ENCODE data around the gene OR2A7.
"Not testable (repeated sequence)": the region's sequence is repeated elsewhere in the genome, so short reads cannot be mapped to it uniquely, and the experiment has no call there.

The OR2A7 gene

DNA sequence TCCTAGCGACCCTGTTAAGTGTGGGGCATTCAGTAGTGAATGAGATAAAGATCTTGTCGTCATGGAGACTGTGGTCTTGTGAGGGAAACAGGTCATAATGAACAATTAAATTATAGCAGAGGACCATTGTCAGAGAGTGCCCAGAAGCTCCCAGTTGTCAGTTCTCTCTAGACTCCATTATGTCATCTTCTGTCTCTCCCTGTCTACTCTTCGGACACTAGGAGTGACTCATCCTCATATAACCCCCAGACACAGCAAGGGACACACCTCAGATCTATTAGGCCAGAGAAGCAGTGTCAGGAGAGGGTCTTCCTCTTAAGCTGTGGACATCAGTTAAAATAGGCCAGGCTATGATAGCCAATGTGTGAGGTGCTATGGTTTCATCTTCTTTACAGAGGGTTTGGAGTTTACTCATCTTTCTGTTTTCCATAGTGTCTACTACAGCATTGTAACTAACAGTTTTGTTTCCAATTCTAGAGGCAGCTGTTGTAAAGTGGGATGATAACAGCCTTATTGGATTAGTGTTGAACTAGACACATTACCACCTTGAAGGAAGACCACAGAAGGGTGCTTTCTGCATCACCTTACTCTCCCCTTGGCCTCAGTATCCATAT lies 22.7 kb upstream of the OR2A7 start:
- H3K36me3 ChIP-seq (ENCODE audit: control insufficient read depth in 1 of 2, insufficient read depth in 2 of 2, low read length in 2 of 2); H3K27ac ChIP-seq (ENCODE audit: low read length); H3K4me1 ChIP-seq (ENCODE audit: control insufficient read depth in 1 of 2, insufficient read depth in 2 of 2, low read length in 2 of 2); H3K4me3 ChIP-seq (ENCODE audit: low read depth in 1 of 2, low read length in 2 of 2); H3K27me3 ChIP-seq (ENCODE audit: low read depth, low read length); H3K9me3 ChIP-seq (ENCODE audit: control insufficient read depth in 1 of 2, low read length in 2 of 2): not testable (repeated sequence)

DNA sequence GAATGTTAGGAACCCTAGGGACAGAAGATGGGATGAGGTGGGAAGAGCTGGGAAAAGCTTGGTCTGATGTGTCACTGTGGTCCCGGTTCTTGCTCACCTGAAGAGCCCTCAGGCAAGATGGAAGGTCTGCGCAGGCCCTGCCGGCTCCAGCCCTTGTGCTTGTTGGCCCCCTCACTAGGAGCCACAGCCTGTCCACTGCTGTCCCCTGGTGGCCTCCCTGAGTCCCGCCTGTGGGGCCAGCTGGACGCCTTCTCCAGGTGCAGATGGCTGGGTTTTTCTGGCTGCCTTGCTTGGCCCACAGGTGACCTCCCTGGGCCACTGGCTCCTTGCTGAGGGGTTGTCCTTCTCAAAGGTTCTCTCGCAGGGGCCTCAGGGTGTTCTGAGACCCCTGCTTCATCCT lies 19.1 kb upstream of the OR2A7 start:
- H3K4me3 ChIP-seq (ENCODE audit: low read depth in 1 of 2, low read length in 2 of 2); H3K27me3 ChIP-seq (ENCODE audit: low read depth, low read length); H3K36me3 ChIP-seq (ENCODE audit: control insufficient read depth in 1 of 2, insufficient read depth in 2 of 2, low read length in 2 of 2); H3K4me1 ChIP-seq (ENCODE audit: control insufficient read depth in 1 of 2, insufficient read depth in 2 of 2, low read length in 2 of 2); H3K9me3 ChIP-seq (ENCODE audit: control insufficient read depth in 1 of 2, low read length in 2 of 2); H3K27ac ChIP-seq (ENCODE audit: low read length): not testable (repeated sequence)

DNA sequence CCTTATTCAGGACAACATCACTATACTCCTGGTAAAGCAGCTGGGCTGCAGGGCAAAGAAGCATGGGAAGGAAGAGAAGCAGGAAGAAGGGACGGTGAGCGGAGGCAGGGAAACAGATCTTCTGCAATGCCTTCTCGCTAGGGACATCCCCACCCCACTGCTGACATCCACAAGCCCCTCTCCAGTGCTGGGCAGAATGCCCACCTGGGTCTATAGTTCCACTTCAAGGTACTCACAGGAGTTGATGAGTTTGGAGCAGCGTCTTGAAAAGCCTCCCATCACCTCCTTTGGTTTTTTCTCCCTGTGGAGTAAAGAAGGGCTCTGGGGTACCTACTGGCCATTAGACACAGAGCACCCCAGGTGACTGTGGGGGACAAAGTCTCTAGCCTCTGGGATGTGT lies 17.9 kb upstream of the OR2A7 start:
- H3K36me3 ChIP-seq (ENCODE audit: control insufficient read depth in 1 of 2, insufficient read depth in 2 of 2, low read length in 2 of 2); H3K4me3 ChIP-seq (ENCODE audit: low read depth in 1 of 2, low read length in 2 of 2); H3K9me3 ChIP-seq (ENCODE audit: control insufficient read depth in 1 of 2, low read length in 2 of 2); H3K27me3 ChIP-seq (ENCODE audit: low read depth, low read length); H3K4me1 ChIP-seq (ENCODE audit: control insufficient read depth in 1 of 2, insufficient read depth in 2 of 2, low read length in 2 of 2); H3K27ac ChIP-seq (ENCODE audit: low read length): not testable (repeated sequence)

DNA sequence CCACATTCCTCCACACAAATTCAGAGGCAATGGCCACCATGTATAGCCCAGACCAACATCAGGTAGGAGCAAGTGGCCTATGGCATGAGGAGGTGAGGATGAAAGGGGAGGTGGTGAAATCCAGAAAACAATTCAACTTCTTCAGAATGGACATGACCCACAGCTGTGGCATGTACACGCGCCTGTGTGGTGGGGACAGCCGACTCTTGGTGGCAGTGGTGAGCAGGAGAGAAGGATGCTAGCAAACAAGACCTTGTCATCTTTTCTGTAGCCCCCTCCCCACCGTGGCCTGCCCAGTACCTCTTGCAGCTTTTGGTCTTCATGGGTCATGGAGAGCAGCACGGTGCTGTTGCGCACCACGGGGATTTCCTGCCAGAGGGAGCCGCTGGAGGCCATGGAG lies 17.4 kb upstream of the OR2A7 start:
- not testable (repeated sequence) for H3K4me3 ChIP-seq (ENCODE audit: low read depth in 1 of 2, low read length in 2 of 2)

DNA sequence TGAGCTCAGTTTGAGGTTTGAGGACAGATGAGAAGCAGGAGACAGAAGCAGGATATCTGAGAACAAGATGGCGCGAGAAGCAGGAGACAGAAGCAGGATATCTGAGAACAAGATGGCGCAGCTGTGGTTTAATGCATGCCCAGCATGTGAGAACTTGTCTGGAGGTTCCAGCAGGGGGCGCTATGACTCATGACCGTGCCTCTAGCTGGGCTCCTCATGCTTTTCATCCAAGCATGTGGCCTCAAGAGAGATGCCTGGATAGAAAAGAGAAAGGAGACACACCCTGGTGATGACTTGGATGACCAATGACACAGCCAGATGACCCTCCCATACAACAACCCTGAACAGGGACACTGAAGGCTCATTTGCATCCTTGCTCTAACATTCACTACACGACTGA lies 15.4 kb upstream of the OR2A7 start:
- H3K36me3 ChIP-seq (ENCODE audit: control insufficient read depth in 1 of 2, insufficient read depth in 2 of 2, low read length in 2 of 2); H3K4me1 ChIP-seq (ENCODE audit: control insufficient read depth in 1 of 2, insufficient read depth in 2 of 2, low read length in 2 of 2); H3K27ac ChIP-seq (ENCODE audit: low read length); H3K27me3 ChIP-seq (ENCODE audit: low read depth, low read length); H3K4me3 ChIP-seq (ENCODE audit: low read depth in 1 of 2, low read length in 2 of 2); H3K9me3 ChIP-seq (ENCODE audit: control insufficient read depth in 1 of 2, low read length in 2 of 2): not testable (repeated sequence)

More for the DNA sequence above, 17.4 kb upstream of the OR2A7 start:
- H3K27me3 ChIP-seq (ENCODE audit: low read depth, low read length); H3K27ac ChIP-seq (ENCODE audit: low read length); H3K4me1 ChIP-seq (ENCODE audit: control insufficient read depth in 1 of 2, insufficient read depth in 2 of 2, low read length in 2 of 2); H3K36me3 ChIP-seq (ENCODE audit: control insufficient read depth in 1 of 2, insufficient read depth in 2 of 2, low read length in 2 of 2); H3K9me3 ChIP-seq (ENCODE audit: control insufficient read depth in 1 of 2, low read length in 2 of 2): not testable (repeated sequence)

DNA sequence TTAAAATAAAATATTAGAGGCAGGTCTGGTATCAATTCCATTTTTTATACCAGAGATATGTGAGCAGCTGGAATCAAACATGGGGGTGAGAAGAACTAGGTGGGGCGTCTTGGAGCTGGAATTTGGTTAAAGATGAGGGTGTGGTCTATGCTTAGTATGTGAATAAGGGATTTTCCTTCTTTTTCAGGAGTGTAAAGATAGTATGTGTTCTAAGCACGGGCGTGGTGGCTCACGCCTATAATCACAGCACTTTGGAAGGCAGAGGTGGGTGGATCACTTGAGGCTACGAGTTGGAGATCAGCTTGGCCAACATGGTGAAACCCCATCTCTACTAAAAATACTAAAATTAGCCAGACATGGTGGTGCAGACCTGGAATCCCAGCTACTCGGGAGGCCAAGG lies 10.7 kb upstream of the OR2A7 start:
- H3K27me3 ChIP-seq (ENCODE audit: low read depth, low read length); H3K27ac ChIP-seq (ENCODE audit: low read length); H3K4me3 ChIP-seq (ENCODE audit: low read depth in 1 of 2, low read length in 2 of 2); H3K36me3 ChIP-seq (ENCODE audit: control insufficient read depth in 1 of 2, insufficient read depth in 2 of 2, low read length in 2 of 2); H3K4me1 ChIP-seq (ENCODE audit: control insufficient read depth in 1 of 2, insufficient read depth in 2 of 2, low read length in 2 of 2); H3K9me3 ChIP-seq (ENCODE audit: control insufficient read depth in 1 of 2, low read length in 2 of 2): not testable (repeated sequence)

DNA sequence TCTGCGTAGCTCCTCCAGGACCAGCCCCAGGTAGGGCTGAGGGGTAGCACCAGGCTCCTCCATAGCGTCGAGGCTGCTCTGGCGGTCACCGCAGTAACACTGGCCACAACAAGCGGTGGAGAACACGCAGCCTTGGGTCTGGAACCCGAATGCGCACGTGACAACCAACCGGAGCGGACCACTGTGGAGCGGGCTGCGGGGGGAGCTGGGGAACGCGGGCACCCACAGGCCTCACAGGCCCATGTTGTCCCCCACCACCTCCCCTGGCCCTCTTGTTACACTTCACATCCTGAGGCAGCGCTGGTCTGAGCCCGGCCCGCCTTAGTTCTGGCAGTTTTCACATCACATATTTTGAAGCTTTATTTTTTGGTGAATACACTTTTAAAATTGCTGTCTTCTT lies 4.6 kb upstream of the OR2A7 start, which contains the start of gene CTAGE8:
TSS of gene CTAGE8 (minus strand) at position 101 of the 400 bp plus-strand sequence. CDS start at position 63, 38 bp downstream.
- not testable (repeated sequence) for H3K4me1 ChIP-seq (ENCODE audit: control insufficient read depth in 1 of 2, insufficient read depth in 2 of 2, low read length in 2 of 2); H3K4me3 ChIP-seq (ENCODE audit: low read depth in 1 of 2, low read length in 2 of 2); H3K27ac ChIP-seq (ENCODE audit: low read length); H3K27me3 ChIP-seq (ENCODE audit: low read depth, low read length); H3K9me3 ChIP-seq (ENCODE audit: control insufficient read depth in 1 of 2, low read length in 2 of 2); H3K36me3 ChIP-seq (ENCODE audit: control insufficient read depth in 1 of 2, insufficient read depth in 2 of 2, low read length in 2 of 2)

DNA sequence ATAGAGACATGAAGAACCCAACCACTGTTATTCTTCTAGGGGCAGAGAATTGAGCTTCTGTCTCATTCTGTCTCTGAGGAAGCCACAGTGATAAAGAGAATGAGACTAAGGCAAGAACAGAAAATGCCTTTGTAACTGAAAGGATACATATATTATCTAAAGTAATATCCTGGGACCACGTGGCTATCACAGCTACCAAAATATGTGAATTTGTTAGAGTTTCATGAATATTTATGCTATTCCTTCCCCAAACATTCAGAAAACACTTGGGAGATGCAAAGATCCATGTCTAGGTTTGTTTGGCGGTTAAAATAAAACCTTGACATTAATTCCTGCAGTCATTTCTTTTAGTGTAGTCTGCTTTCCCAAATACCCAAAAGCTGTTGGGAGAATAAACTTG lies 2.5 kb downstream of the OR2A7 start:
- H3K4me3 ChIP-seq (ENCODE audit: low read depth in 1 of 2, low read length in 2 of 2); H3K4me1 ChIP-seq (ENCODE audit: control insufficient read depth in 1 of 2, insufficient read depth in 2 of 2, low read length in 2 of 2); H3K36me3 ChIP-seq (ENCODE audit: control insufficient read depth in 1 of 2, insufficient read depth in 2 of 2, low read length in 2 of 2); H3K9me3 ChIP-seq (ENCODE audit: control insufficient read depth in 1 of 2, low read length in 2 of 2); H3K27ac ChIP-seq (ENCODE audit: low read length); H3K27me3 ChIP-seq (ENCODE audit: low read depth, low read length): not testable (repeated sequence)

DNA sequence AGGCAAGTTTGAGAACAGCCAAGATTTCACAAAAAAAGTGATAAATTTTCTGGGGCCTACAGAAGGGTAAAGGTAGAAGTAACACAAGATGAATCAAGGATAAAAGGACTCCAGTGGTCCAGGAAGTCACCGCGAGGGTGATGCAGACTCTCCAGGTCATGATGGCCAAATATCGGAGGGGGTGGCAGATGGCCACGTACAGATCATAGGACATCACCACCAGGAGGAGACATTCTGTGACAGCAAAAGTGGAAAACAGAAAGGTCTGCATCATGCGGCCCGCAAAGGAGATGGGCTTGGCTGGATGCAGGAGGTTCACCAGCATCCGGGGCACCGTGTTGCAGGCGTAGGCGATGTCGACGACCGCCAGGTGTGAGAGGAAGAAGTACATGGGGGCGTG lies 5.5 kb downstream of the OR2A7 start:
- H3K4me3 ChIP-seq (ENCODE audit: low read depth in 1 of 2, low read length in 2 of 2); H3K27ac ChIP-seq (ENCODE audit: low read length); H3K36me3 ChIP-seq (ENCODE audit: control insufficient read depth in 1 of 2, insufficient read depth in 2 of 2, low read length in 2 of 2); H3K27me3 ChIP-seq (ENCODE audit: low read depth, low read length); H3K4me1 ChIP-seq (ENCODE audit: control insufficient read depth in 1 of 2, insufficient read depth in 2 of 2, low read length in 2 of 2); H3K9me3 ChIP-seq (ENCODE audit: control insufficient read depth in 1 of 2, low read length in 2 of 2): not testable (repeated sequence)

DNA sequence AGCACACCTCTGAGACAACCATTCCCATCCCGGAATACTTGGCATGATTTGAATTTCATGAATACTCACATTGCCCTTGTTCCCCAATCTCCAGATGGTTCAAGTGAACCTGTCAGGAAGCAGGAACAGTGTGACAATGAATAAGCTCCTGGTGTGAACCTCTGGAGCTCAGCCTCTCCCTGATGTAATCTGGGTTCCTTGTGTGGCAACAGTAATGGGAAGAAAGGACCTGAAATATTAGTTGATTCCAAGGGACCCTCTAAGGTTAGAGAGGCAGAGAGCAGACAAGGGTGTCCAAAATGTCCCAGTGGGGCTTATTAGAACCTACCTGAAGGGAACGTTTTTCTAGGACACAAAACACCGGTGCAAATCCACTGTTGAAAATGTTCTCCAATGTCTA lies 8.5 kb downstream of the OR2A7 start:
- Histone ChIP-seq H3K36me3 (ENCODE audit: control insufficient read depth in 1 of 2, insufficient read depth in 2 of 2, low read length in 2 of 2) (no peaks in the 10 kb centered on the region), H3K4me1 (ENCODE audit: control insufficient read depth in 1 of 2, insufficient read depth in 2 of 2, low read length in 2 of 2) (no peaks in the 10 kb centered on the region), H3K27ac (ENCODE audit: low read length) (no peak overlapping the region), H3K9me3 (ENCODE audit: control insufficient read depth in 1 of 2, low read length in 2 of 2) (no peaks in the 10 kb centered on the region), H3K27me3 (ENCODE audit: low read depth, low read length) (no peaks in the 10 kb centered on the region), H3K4me3 (ENCODE audit: low read depth in 1 of 2, low read length in 2 of 2) (no peak overlapping the region)

DNA sequence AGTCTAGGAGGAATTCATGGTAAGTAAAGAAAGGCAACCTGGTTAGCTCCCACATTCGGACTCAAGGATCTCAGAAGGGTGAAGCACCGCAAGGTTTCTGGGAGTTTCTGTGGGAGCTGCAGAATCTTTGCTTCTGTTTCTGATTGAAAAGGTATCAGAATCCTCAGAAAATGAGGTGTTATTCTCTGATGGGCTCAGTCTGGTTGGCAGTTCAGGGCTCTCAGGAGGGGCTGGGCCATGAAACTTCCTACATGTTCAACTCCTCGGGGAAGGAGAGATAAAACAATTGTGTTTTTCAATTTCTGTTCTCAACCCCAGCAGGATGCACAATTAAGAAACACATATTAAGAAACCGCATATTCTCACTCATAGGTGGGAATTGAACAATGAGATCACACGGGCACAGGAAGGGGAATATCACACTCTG lies 9.1 kb downstream of the OR2A7 start:
- no peaks in the 10 kb centered on the region for H3K36me3 ChIP-seq (ENCODE audit: control insufficient read depth in 1 of 2, insufficient read depth in 2 of 2, low read length in 2 of 2)
- H3K27me3 ChIP-seq (ENCODE audit: low read depth, low read length) = no peaks in the 10 kb centered on the region
- H3K9me3 ChIP-seq (ENCODE audit: control insufficient read depth in 1 of 2, low read length in 2 of 2) = no peaks in the 10 kb centered on the region
- H3K4me1 ChIP-seq (ENCODE audit: control insufficient read depth in 1 of 2, insufficient read depth in 2 of 2, low read length in 2 of 2) = no peaks in the 10 kb centered on the region
- H3K4me3 ChIP-seq (ENCODE audit: low read depth in 1 of 2, low read length in 2 of 2) = no peak overlapping the region
- H3K27ac ChIP-seq (ENCODE audit: low read length) = no peak overlapping the region

DNA sequence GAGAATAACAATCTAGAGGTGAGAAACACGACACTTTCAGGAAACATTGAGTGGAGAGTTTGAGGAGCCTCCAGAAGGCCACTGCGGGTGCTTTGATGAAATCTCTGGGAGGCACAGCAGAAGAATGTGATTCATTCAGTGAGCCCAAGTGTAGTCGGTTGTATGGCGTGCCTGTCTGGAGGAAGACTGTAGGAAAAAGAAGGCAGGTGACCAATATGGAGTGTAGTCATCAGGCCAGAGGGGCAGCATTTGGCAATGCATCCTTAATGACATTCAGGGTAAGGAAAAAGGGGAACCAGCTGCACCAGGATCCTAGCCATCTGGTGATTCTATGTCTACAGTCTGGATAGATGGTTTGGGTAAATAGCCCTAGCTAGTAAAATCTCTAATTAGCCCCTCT lies 12.3 kb downstream of the OR2A7 start:
- H3K27ac ChIP-seq (ENCODE audit: low read length); H3K27me3 ChIP-seq (ENCODE audit: low read depth, low read length); H3K4me3 ChIP-seq (ENCODE audit: low read depth in 1 of 2, low read length in 2 of 2); H3K9me3 ChIP-seq (ENCODE audit: control insufficient read depth in 1 of 2, low read length in 2 of 2); H3K4me1 ChIP-seq (ENCODE audit: control insufficient read depth in 1 of 2, insufficient read depth in 2 of 2, low read length in 2 of 2); H3K36me3 ChIP-seq (ENCODE audit: control insufficient read depth in 1 of 2, insufficient read depth in 2 of 2, low read length in 2 of 2): not testable (repeated sequence)
